DOHH2 (cell line): ENCODE results near the gene CRTC2.

Source experiments
- CTCF ChIP-seq: fragments of 200-600 bp; sonication (generic); IDR thresholded peaks from one replicate; pipeline ENCODE4 v1.5.1; 2014; ENCODE audit warnings: antibody characterized with exemption, mild to moderate bottlenecking, low read depth, low read length; ENCODE audit not compliant: poor library complexity, severe bottlenecking
- EZH2phosphoT487 ChIP-seq: fragments of 200-600 bp; sonication (generic); IDR thresholded peaks from 2 replicates; pipeline ENCODE4 v1.6.1; 2017; ENCODE audit warnings: borderline replicate concordance, mild to moderate bottlenecking, antibody characterized with exemption, low read length, moderate library complexity, mixed read lengths

GRCh38 chr1:153926405-153926804 lies 32.0 kb downstream of the CRTC2 start:
- TF ChIP-seq CTCF (no peak), EZH2phosphoT487 (no peak)
